ENCODE measurements around the gene HIC1.

HIC1 gene

DNA sequence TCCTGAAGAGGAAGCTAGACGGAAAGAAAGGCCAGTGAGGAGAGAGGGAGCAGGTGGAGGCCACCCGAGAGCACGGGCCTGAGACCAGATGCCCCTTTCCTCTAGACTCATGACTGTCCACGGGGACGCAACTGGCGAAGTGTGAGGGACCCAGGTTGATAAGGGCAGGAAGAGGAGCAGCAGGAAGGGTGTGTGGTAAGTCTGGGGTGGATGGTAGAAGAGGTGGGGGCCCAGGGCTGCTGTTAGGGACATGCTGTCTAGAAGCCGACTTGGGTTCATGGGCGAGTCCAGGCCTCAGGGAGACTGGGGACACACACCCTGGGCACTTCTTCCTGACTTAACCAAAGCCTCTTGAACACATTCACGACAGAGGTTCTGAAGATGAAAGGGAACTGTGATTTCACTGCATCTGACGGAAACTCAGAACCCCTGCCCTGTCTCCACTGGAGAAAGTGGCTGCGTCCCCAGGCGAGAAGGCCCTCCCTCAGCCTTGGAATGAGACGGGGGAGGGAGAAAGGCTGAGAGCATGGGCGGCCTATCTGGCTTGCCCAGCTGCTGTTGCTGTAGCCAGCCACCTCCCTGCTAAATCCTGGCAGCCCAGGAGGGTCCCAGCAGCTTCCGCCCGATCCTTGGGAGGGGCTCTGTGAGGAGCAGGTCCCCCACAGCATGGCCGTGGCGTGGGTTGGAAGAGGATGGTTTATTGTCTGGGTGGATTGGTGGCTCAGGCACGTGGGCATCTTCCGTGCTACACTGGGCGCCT lies 6.0 kb downstream of the HIC1 start:
- DNase-seq: no peak

- DNase-seq: no peak
These were observed 6.6 kb downstream of the HIC1 start for GRCh38 chr17:2061441-2061958.

DNA sequence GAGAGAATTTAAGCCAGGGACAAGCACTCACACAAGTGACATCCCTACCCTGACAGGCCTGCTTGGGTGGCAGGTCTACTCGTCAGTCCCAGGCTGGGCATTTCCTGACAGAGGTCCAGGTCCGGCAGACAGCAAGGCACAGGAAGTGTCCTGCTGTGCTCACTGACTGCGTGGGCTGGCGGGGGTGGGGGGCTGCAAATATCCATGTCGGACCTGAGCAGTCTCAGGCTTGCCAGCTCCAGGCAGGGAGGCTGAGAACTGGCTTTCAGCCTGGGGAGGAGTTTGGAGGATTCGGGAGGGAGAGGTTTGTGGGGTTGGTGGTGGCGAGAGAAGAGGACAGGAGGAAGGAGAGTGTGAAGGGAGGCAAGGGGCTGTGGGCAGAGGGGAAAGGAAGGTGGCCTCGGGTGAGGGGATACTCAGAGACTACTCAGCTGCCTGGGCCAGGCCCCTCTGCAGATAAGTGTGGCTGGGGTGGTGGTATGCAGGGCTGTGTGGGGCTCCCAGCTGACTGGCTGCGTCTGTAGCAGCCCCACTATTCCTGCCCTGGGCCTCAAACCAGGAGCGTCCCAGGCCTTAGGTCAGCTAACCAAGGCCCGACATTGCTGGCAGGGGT lies 7.8 kb downstream of the HIC1 start:
- DNase-seq: no peak

- DNase-seq: no peak
These were observed 8.6 kb downstream of the HIC1 start for GRCh38 chr17:2063261-2064146.

DNA sequence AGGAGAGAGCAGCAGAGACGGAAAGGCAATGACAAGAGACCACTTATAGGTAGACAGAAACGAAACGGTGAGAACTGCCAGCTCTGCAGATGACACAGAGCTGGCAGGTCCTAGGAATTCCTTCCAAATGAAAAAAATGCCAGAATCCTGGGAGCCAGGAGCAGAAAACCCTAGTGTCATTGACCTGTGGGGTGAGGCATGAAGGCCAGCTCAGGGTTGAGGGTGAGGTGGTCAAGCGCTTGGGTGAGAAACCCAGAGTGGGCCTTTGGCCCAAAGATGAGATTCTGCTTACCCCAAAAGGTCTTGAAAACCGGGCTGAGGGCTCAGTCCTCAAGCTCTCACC lies 9.2 kb downstream of the HIC1 start:
- no peak for DNase-seq

DNA sequence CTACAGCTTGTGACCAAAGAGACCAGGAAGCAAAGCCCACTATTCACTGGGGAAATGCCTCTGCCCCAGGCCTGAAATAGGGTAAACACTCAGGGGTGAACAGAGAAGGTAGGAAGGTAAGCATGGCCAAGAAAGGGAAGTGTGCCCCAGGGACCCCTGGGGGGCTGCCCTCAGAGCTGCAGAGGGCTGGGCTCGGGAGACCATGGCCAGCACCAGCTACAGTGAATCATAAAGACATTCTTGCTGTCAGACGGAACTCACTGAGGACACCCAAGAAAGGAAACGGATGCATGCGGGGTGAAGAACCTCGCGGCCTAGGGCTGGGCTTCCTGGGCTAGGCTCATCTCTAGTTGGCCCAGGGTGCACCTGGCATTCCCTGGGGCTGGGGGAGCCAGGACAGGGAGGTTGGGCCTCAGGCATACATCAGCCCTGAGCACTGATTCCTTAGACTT lies 9.6 kb downstream of the HIC1 start:
- DNase-seq: no peak

GRCh38 chr17:2064980-2065785 lies 10.3 kb downstream of the HIC1 start:
- peak; percentile 52 for DNase-seq

DNA sequence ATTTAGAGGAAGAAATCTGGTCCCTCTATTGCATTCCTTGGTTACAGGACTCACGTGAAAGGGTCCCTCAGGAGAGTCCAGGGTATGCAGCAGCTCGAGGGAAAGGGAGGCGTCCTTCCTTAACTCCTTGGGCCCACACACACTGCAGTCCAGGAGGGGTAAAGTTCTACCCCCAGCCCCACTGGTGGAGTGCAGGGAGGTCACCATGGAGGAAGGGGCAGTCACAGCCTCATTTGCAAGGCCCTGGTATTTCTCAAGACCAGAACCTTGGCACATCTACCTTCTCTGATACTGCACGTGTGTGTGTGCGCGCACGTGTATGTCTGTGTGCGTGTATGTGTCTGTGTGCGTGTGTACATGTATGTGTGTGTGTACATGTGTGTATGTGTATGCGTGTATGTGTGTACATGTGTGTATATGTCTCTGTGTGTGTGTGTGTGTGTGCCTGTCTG lies 11.1 kb downstream of the HIC1 start:
- DNase-seq: no peak

DNA sequence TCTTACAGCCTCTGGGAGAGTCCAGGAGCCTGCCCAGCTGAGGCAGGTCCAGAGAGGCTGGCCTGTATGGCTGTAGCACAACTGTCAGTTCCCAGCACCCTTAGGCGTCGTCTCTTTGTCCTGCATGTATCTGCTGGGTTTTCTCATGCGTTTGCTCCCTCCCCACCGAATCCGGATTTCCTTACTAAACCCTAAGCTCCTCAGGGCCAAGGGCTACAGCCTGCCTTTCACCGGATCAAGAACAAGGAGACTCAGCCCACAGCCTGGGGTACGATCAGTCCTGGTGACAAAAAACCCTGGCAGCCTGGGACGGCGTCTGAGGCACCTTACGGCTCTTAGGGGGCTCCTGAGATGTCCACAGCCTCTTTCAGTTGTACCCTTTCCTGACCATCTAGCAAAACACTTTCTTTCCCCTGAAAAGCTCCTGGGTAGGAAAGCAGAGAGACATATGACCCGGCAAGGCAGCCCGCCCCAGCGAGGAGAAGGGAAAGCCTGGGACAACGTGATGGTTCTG lies 12.2 kb downstream of the HIC1 start:
- no peak for DNase-seq

DNA sequence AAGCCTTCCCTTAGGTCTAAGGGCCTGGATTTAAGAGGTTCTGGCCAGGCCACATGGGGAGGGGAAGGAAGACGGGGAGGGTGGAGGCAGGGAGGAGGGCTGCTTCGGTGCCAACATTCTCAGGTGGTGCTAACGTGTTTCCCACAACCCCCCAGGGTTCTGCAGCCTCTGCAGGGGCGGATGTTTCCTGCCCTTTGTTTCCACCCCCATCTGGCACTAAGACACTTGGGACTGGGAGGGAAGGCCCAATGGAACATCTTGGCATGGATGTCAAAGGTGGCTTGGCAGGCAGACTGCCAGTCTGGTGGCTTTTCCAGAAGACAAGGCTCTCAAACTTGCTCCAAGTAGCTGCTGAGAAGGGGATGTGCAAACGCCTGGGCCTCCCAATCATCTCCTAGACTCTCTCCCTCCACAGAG lies 12.7 kb downstream of the HIC1 start:
- DNase-seq: no peak

GRCh38 chr17:2068031-2068518 lies 13.2 kb downstream of the HIC1 start:
- no peak for DNase-seq

GRCh38 chr17:2068519-2069051 lies 13.7 kb downstream of the HIC1 start:
- no peak for DNase-seq

DNA sequence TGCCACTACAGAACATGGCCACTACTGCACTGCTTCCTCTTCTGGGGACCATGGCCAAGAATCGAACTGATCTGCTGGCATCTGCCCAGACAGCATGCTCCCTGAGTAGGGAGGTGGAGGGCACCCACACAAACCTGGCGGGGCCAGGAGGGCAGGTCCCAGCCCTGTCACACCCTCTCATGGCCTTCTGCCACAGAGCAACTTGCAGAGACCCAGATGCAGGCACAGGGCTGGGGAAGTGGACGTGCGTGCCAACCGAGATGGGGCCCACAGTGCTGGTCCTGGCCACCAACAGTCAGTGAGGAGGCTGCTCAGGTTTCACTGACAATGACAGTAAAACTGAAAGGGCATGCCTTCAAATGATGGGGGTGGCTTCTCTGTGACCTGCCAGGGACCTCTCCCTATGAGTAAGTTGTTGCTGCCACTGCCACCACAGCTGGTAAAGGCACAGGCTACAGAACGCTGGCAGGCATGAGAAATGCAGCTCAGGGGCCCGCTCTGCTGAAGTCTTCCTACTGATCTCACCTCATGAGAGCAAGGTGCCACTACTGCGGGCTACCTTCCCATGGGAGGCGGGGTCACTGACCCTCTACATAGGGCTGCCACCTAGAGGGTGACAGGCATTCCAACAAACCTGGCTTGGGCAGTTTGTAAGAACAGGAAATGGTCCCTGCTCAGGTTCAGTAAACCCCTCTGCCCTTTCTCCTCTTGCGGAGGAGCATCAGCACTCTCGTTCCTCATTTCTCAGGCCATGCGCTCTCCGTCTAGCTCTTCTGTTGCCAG lies 15.5 kb downstream of the HIC1 start:
- no peak for DNase-seq

GRCh38 chr17:2071024-2071385 lies 16.1 kb downstream of the HIC1 start:
- DNase-seq: no peak

- DNase-seq: no peak
These were observed 16.8 kb downstream of the HIC1 start for GRCh38 chr17:2071455-2072281.

DNA sequence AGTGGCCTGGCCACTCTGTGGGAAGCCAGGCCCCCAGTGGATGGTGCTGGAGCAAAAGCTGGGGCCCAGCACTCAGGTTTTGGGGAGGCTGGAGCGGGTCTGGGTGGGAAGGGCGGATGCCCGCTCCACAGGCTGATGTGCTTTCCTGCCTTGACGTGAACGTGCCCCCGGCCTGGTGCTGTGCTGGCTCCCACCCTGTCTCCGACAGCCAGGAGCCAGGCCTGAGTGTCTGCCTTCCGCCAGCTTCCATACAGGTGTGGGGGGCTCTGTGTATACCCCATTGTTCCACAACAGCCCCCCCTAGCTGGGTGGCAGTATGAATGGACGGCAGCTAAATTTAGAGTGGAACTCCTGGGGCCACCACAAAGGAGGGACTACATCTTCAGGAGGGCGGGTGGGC lies 20.0 kb downstream of the HIC1 start:
- no peak for DNase-seq

DNA sequence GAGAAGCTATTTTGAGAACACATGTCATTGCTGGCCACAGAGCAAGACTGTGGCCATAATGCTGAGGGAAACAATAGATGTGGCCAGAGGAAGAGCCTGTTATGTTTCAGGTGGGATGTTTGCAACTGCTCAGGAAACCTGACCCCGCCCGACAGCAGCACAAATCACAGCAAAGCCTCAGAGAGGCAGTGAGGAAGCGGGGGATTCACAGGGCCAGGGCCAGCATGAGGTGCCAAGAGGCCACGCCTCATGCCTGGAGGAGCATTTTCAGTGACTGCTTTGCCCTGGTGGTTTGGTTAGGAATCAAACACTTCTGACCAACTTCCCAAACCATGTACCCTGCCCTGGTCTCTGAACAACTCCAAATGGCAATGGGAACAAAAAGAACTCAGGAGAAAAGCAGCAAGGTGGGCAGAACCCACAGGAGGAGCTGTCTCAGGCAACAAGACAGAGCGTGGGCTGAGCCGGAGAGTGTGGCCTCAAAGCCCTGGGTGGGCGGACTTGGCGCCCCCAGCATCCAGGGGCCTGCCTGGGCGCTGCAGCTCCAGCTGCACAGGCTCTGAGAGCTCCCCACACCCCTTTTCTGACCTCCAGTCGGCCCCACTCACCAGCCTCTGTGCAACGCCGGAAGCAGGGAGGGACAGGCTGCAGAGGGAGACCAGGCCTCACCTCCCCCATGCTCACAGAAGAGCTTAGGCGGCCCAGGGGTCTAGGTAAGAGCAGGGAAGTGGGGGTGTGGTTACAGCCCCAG lies 20.6 kb downstream of the HIC1 start:
- no peak for DNase-seq

DNA sequence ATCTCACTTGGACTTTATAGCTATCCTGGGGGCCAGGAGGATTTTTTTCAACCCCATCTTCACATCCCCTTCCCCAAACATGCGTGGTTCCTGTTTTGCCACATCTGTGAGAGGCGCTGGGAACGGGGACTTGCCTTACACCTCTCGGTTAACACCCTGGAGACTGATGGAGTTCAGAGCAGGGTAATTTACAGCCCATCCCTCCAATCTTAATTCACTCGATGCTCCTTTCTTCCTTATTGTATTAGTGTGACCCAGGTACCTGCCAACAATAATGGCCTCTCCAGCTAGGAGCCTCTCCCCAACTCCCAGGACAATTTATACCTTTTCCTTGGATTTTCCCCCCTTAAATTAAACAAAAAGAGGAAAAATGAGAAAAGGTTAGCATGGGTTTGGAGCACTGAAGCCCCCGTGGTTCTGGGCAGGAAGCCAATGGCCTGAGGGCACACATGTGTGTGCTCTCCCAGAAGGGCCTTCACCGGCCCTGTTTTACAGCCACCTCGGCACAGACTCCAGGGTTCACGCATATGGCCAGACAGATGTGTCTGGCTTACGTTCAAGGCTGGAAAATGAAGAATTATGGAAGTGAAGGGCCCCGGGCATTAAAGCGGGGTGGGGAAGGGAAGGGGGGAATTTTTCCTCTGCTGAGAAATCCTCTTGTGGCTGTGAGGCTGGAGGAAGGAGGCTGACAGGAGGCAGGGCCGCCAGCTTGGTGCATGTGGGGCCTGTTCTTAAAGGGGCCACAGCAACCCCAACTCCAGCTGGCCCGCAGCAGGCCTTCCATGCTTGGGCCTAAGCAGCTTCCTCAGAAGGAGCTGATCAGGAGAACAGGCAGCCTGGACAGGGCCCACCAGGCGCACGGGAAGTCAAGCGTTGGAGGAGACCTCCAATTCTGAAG lies 21.4 kb downstream of the HIC1 start:
- DNase-seq: no peak
